GM12878 (cell line): ENCODE results near the gene AGPAT4. TPM values are rescaled to one million over a fixed set of nuclear protein-coding genes. Genes with fewer than 3 reads are reported as not detected.

Experiments used
- ATAC-seq: fragments of 200-7000 bp; cut with Tn5 transposase; 3 replicates; pipeline ENCODE4 v1.9.1; 2020; ENCODE audit warnings: mild to moderate bottlenecking, moderate library complexity
- BruUV-seq: library from RNA; stranded (reverse); fragments of 400-500 nt; replicated peaks from 2 replicates; lab custom pipeline; 2021; lab: Mats Ljungman, UMichigan
- CTCF ChIA-PET: fragments of 300-600 bp; sonication (Branson Sonifier 250); formaldehyde crosslinking; extraction: SDS; loops from one replicate; lab custom pipeline; 2021; ENCODE audit warnings: inconsistent platforms; lab: Yijun Ruan, JAX
- POLR2A ChIA-PET: fragments of 350-600 bp; formaldehyde crosslinking; extraction: SDS; loops from one replicate; lab custom pipeline; 2021; ENCODE audit warnings: inconsistent platforms; lab: Charles Lee
- RAD21 ChIA-PET: fragments of 300-600 bp; sonication (Branson Sonifier 250); formaldehyde crosslinking; loops from one replicate; lab custom pipeline; 2023; ENCODE audit warnings: antibody characterized with exemption; ENCODE audit not compliant: unreplicated experiment; lab: Charles Lee
- SMC1A ChIA-PET: fragments of 300-600 bp; sonication (Branson Sonifier 250); formaldehyde crosslinking; loops from one replicate; lab custom pipeline; 2023; ENCODE audit not compliant: unreplicated experiment, uncharacterized antibody; lab: Charles Lee
- DNase-seq: peaks from one replicate; pipeline ENCODE4 v3.0.0-alpha.2; 2011; ENCODE audit warnings: low read depth, low spot score
- FAIRE-seq: peaks from 3 replicates; lab custom pipeline; 2011; peaks lifted over from hg19 to GRCh38; lab: Jason Lieb, UNC
- H2AFZ ChIP-seq: 2 replicates; pipeline ENCODE4 v1.6.0; 2011; ENCODE audit warnings: low read depth, low read length, control low read depth; ENCODE audit not compliant: control insufficient read depth
- H3K27ac ChIP-seq: 2 replicates; pipeline ENCODE4 v1.5.1; 2011; ENCODE audit warnings: control low read depth; ENCODE audit not compliant: control insufficient read depth, insufficient read depth
- H3K27me3 ChIP-seq, 2 experiments: replicated peaks in 1 of 2; 2 replicates each; pipeline versions ENCODE4 v1.6.0 to v1.6.1; 2011; ENCODE audit warnings: low read length in 1 of 2; ENCODE audit not compliant: control insufficient read depth in 2 of 2, insufficient read depth in 2 of 2
- H3K36me3 ChIP-seq, 2 experiments: 2 replicates each; pipeline ENCODE4 v1.5.1; 2011; ENCODE audit warnings: low read length in 1 of 2; ENCODE audit not compliant: control insufficient read depth in 2 of 2, insufficient read depth in 2 of 2
- H3K4me1 ChIP-seq: 2 replicates; pipeline ENCODE4 v1.6.1; 2011; ENCODE audit warnings: mild to moderate bottlenecking, low read length, moderate library complexity, mixed read lengths; ENCODE audit not compliant: control insufficient read depth, insufficient read depth
- H3K4me2 ChIP-seq: 2 replicates; pipeline ENCODE4 v1.6.0; 2011; ENCODE audit warnings: control low read depth; ENCODE audit not compliant: control insufficient read depth, insufficient read depth
- H3K4me3 ChIP-seq: fragments of 200-600 bp; sonication (generic); 2 replicates; pipeline ENCODE4 v1.5.1; 2016
- H3K79me2 ChIP-seq: 2 replicates; pipeline ENCODE4 v1.6.0; 2011; ENCODE audit warnings: low read length; ENCODE audit not compliant: control insufficient read depth, insufficient read depth
- H3K9ac ChIP-seq: 2 replicates; pipeline ENCODE4 v1.8.0; 2011; ENCODE audit warnings: low read length, control low read depth, mixed read lengths; ENCODE audit not compliant: control insufficient read depth, insufficient read depth
- H3K9me3 ChIP-seq: replicated peaks from 3 replicates; pipeline ENCODE4 v1.5.1; 2011; ENCODE audit warnings: mild to moderate bottlenecking, low read length; ENCODE audit not compliant: control insufficient read depth, insufficient read depth
- H4K20me1 ChIP-seq: 2 replicates; pipeline ENCODE4 v1.6.0; 2011; ENCODE audit not compliant: control insufficient read depth, insufficient read depth
- BACH1 ChIP-seq: fragments of 450-650 bp; IDR thresholded peaks from 2 replicates; pipeline ENCODE4 v1.6.1; 2017; ENCODE audit warnings: mild to moderate bottlenecking, borderline replicate concordance
- CBFB ChIP-seq: IDR thresholded peaks from 2 replicates; pipeline ENCODE4 v1.6.1; 2016; ENCODE audit warnings: antibody characterized with exemption, low read depth
- CREM ChIP-seq: IDR thresholded peaks from 2 replicates; pipeline ENCODE4 v1.6.1; 2014; ENCODE audit warnings: antibody characterized with exemption, low read depth
- EED ChIP-seq: sonication (generic); IDR thresholded peaks from 2 replicates; pipeline ENCODE4 v1.6.1; 2016; ENCODE audit warnings: antibody characterized with exemption, low read depth
- FOS ChIP-seq: IDR thresholded peaks from 3 replicates; pipeline ENCODE4 v1.6.1; 2011; ENCODE audit warnings: borderline replicate concordance; ENCODE audit not compliant: insufficient read length; ENCODE audit errors: extremely low read depth
- MEF2A ChIP-seq: IDR thresholded peaks from 2 replicates; pipeline ENCODE4 v1.6.1; 2011; ENCODE audit warnings: low read depth, mild to moderate bottlenecking, low read length, moderate library complexity; ENCODE audit not compliant: insufficient read depth
- MYB ChIP-seq: fragments of 150-350 bp; IDR thresholded peaks from 2 replicates; pipeline ENCODE4 v1.6.1; 2014; ENCODE audit warnings: mild to moderate bottlenecking, low read depth, low read length, borderline replicate concordance
- NFYA ChIP-seq: IDR thresholded peaks from 2 replicates; pipeline ENCODE4 v1.6.1; 2011; ENCODE audit warnings: low read depth, mild to moderate bottlenecking, low read length, improper control_type of control experiment, borderline replicate concordance
- NFYB ChIP-seq: IDR thresholded peaks from 2 replicates; pipeline ENCODE4 v1.6.1; 2011; ENCODE audit warnings: low read depth, mild to moderate bottlenecking, low read length, improper control_type of control experiment, moderate library complexity; ENCODE audit not compliant: insufficient read depth
- PML ChIP-seq: IDR thresholded peaks from 2 replicates; pipeline ENCODE4 v1.6.1; 2012; ENCODE audit warnings: low read length, inconsistent platforms
- POU2F2 ChIP-seq: IDR thresholded peaks from 3 replicates; pipeline ENCODE4 v1.6.1; 2011; ENCODE audit warnings: low read depth, mild to moderate bottlenecking, low read length, borderline replicate concordance
- RFX5 ChIP-seq: IDR thresholded peaks from 2 replicates; pipeline ENCODE4 v1.6.1; 2011; ENCODE audit warnings: low read depth, low read length, improper control_type of control experiment
- SMARCA5 ChIP-seq: fragments of 450-650 bp; IDR thresholded peaks from 2 replicates; pipeline ENCODE4 v1.6.1; 2017; ENCODE audit warnings: mild to moderate bottlenecking
- ZNF384 ChIP-seq: IDR thresholded peaks from 2 replicates; pipeline ENCODE4 v1.6.1; 2012; ENCODE audit warnings: low read depth, mild to moderate bottlenecking, low read length, improper control_type of control experiment, borderline replicate concordance
- WGBS: methylation state at CpG from one replicate; pipeline ENCODE4 v1.1.6; 2016; ENCODE audit warnings: low lambda C conversion rate; ENCODE audit not compliant: insufficient replicate concordance, insufficient coverage; ENCODE audit errors: missing lambda C conversion rate; 5-methylcytosine and 5-hydroxymethylcytosine counted together
- in situ Hi-C: fragments of 300-500 bp; cut with MboI; formaldehyde crosslinking; loops from 9 replicates; pipeline ENCODE4 v1.14.3; 2018; ENCODE audit warnings: mixed read lengths
- intact Hi-C: fragments of 100-400 bp; cut with micrococcal nuclease; formaldehyde crosslinking; loops from one replicate; pipeline ENCODE4 v1.14.2; 2022; ENCODE audit not compliant: unreplicated experiment
- polyA plus RNA-seq, 11 experiments: library from polyadenylated mRNA; depleted of rRNA in 4 of 11; unstranded in 6 of 11; stranded (reverse) in 5 of 11; fragments of >200 nt; fragmentation: Nextera tagmentation in 4 of 11; fragmentation: Illumina TruSeq in 1 of 11; extraction: Ambion mirVana in 4 of 11; extraction: Trizol in 1 of 11; gene quantifications; 1 replicate in 1 of 11; 2 replicates in 10 of 11; pipeline versions ENCODE4 v1.2.1 to v1.2.3, GENCODE V29; 2011 to 2016; ENCODE audit warnings: inconsistent platforms in 2 of 11, missing spikeins in 2 of 11, low read depth in 1 of 11
- total RNA-seq, 4 experiments: library from RNA; depleted of rRNA in 3 of 4; stranded (reverse); fragments of >200 nt in 3 of 4; fragmentation: Illumina TruSeq in 1 of 4; extraction: Trizol in 1 of 4; gene quantifications; 2 replicates each; pipeline versions ENCODE4 v1.2.1 to v1.2.3, GENCODE V29; 2013 to 2021
- TF ChIP-seq, protein P1 (sequence below): IDR thresholded peaks from 2 replicates; pipeline ENCODE4 v1.6.1; 2012; ENCODE audit warnings: low read depth, low read length, improper control_type of control experiment

The AGPAT4 gene
- total and polyA plus RNA-seq, 10 of the 15 experiments (the other 5 are each of a cell fraction or from before 2014, with no cell fraction given): 0.34 to 2.2 (median 1.3) TPM

GRCh38 chr6:161228096-161228495 is 45.8 kb downstream of the AGPAT4 start:
- H3K79me2 ChIP-seq: no peaks in the 10 kb centered on the region
- no peak for FAIRE-seq
- H2AFZ ChIP-seq: no peak overlapping the region
- H3K4me1 ChIP-seq: no peaks in the 10 kb centered on the region
- DNase-seq: no peak
- no peaks in the 10 kb centered on the region for H4K20me1 ChIP-seq
- H3K27ac ChIP-seq: no peak overlapping the region
- intact Hi-C loops (no loop called here), in situ Hi-C loops (no loop called here)
- 77% methylated on average over 6 of the region's 6 CpGs for WGBS
- H3K9ac ChIP-seq: no peak overlapping the region
- ChIA-PET POLR2A (no interaction called here), CTCF (no interaction called here), SMC1A (no interaction called here), RAD21 (no interaction called here)
- H3K4me3 ChIP-seq: no peak overlapping the region
- TF ChIP-seq, protein P1, sequence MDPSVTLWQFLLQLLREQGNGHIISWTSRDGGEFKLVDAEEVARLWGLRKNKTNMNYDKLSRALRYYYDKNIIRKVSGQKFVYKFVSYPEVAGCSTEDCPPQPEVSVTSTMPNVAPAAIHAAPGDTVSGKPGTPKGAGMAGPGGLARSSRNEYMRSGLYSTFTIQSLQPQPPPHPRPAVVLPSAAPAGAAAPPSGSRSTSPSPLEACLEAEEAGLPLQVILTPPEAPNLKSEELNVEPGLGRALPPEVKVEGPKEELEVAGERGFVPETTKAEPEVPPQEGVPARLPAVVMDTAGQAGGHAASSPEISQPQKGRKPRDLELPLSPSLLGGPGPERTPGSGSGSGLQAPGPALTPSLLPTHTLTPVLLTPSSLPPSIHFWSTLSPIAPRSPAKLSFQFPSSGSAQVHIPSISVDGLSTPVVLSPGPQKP: no peak
- TF ChIP-seq FOS (no peak), SMARCA5 (no peak)
- ATAC-seq: no peak
- no peaks in the 10 kb centered on the region for H3K9me3 ChIP-seq
- H3K36me3 ChIP-seq: no peaks in the 10 kb centered on the region
- no peaks in the 10 kb centered on the region for H3K27me3 ChIP-seq
- no peak overlapping the region for H3K4me2 ChIP-seq
- BruUV-seq: no TSS peak

GRCh38 chr6:161227004-161227960 is 46.6 kb downstream of the AGPAT4 start:
- Histone ChIP-seq H3K79me2 (no peaks in the 10 kb centered on the region), H3K27me3 (no peaks in the 10 kb centered on the region), H4K20me1 (no peaks in the 10 kb centered on the region), H2AFZ (no peak overlapping the region), H3K36me3 (no peaks in the 10 kb centered on the region), H3K4me1 (no peaks in the 10 kb centered on the region), H3K27ac (no peak overlapping the region), H3K4me3 (no peak overlapping the region), H3K9me3 (no peaks in the 10 kb centered on the region), H3K9ac (no peak overlapping the region), H3K4me2 (no peak overlapping the region; the same call in 1 of the 2 replicates)
- BruUV-seq: no TSS peak
- 73% methylated on average over 15 of the region's 15 CpGs for WGBS
- no peak for TF ChIP-seq ZNF384
- no peak for TF ChIP-seq NFYA
- TF ChIP-seq CREM: no peak
- TF ChIP-seq EED: no peak
- no peak for TF ChIP-seq POU2F2
- no peak for TF ChIP-seq MYB
- TF ChIP-seq MEF2A: no peak
- TF ChIP-seq RFX5: no peak
- no peak for TF ChIP-seq NFYB
- TF ChIP-seq CBFB: no peak
- TF ChIP-seq PML: no peak
- no peak for TF ChIP-seq BACH1
- in situ Hi-C loops (no loop called here), intact Hi-C loops (no loop called here)
- FAIRE-seq (no peak), DNase-seq (no peak), ATAC-seq (no peak; the same call in 2 of the 3 replicates)
- CTCF ChIA-PET: interaction anchor here (1.3 to 2.0 kb wide), 2 partner anchors 7 to 144 kb away, joined by 4 read pairs; no protein-coding TSS in a partner anchor
- POLR2A ChIA-PET: no interaction called here
- SMC1A ChIA-PET: no interaction called here
- RAD21 ChIA-PET: no interaction called here
